Lung (tissue), 12 donors: ENCODE measurements around the gene OXER1. TPM values are rescaled to one million over a fixed set of nuclear protein-coding genes. Genes with fewer than 3 reads are reported as not detected.

Experiments
- ATAC-seq: fragments of 200-7000 bp; cut with Tn5 transposase; one replicate; pipeline ENCODE4 v1.9.1; 2020; ENCODE audit warnings: moderate number of reproducible peaks; ENCODE audit not compliant: insufficient read depth, low FRiP score
- DNase-seq, 3 donors: peaks; one replicate each; pipeline ENCODE4 v3.0.0-alpha.2; 2013 to 2017
- H3K27ac ChIP-seq, 2 donors: one replicate each; pipeline ENCODE4 v1.5.1; 2013; ENCODE audit warnings: mild to moderate bottlenecking in 2 of 2, moderate library complexity in 2 of 2, control low read depth in 1 of 2, inconsistent platforms in 1 of 2, low read depth in 1 of 2, low read length in 1 of 2
- H3K27me3 ChIP-seq, 3 donors: one replicate each; pipeline ENCODE4 v1.5.1; 2013; ENCODE audit warnings: low read length in 2 of 3; ENCODE audit not compliant: control insufficient read depth in 3 of 3, insufficient read depth in 3 of 3
- H3K36me3 ChIP-seq, 4 donors: one replicate each; pipeline ENCODE4 v1.5.1; 2013; ENCODE audit warnings: low read length in 4 of 4, mild to moderate bottlenecking in 1 of 4, moderate library complexity in 1 of 4; ENCODE audit not compliant: control insufficient read depth in 4 of 4, insufficient read depth in 4 of 4
- H3K4me1 ChIP-seq, 5 donors: one replicate each; pipeline ENCODE4 v1.5.1; 2013; ENCODE audit warnings: low read length in 5 of 5, mild to moderate bottlenecking in 2 of 5, moderate library complexity in 1 of 5; ENCODE audit not compliant: control insufficient read depth in 5 of 5, insufficient read depth in 5 of 5
- H3K4me3 ChIP-seq: one replicate; pipeline ENCODE4 v1.5.1; 2013; ENCODE audit warnings: mild to moderate bottlenecking, control low read depth, moderate library complexity
- H3K9ac ChIP-seq, 2 donors: one replicate each; pipeline ENCODE4 v1.5.1; 2013; ENCODE audit warnings: low read length in 2 of 2, control low read depth in 1 of 2; ENCODE audit not compliant: insufficient read depth in 1 of 2
- H3K9me3 ChIP-seq, 4 donors: one replicate each; pipeline ENCODE4 v1.5.1; 2013; ENCODE audit warnings: low read length in 3 of 4, mild to moderate bottlenecking in 1 of 4, moderate library complexity in 1 of 4; ENCODE audit not compliant: control insufficient read depth in 4 of 4, insufficient read depth in 3 of 4
- WGBS, 2 donors: extraction: QIAGEN DNeasy Blood & Tissue Kit; methylation state at CpG; one replicate each; pipeline ENCODE4 v1.1.7; 2013; 5-methylcytosine and 5-hydroxymethylcytosine counted together
- polyA plus RNA-seq, 2 donors: library from polyadenylated mRNA; stranded (reverse); fragments of 200-250 nt; gene quantifications; one replicate each; pipeline ENCODE4 v1.2.1, GENCODE V29; 2013
- total RNA-seq, 2 donors: library from RNA; depleted of rRNA in 1 of 2; stranded (reverse); fragments of >200 nt in 1 of 2; gene quantifications; one replicate each; pipeline ENCODE4 v1.2.1, GENCODE V29; 2014 to 2021
- TF ChIP-seq, protein P1 (sequence below): IDR thresholded peaks from 2 replicates; pipeline ENCODE4 v1.5.1; 2012; ENCODE audit warnings: mild to moderate bottlenecking; ENCODE audit errors: control extremely low read depth, extremely low read depth
- donor health status: control.
- donor health status: control.
- donor health status: Bipolar disorder and iron deficiency.
- donor health status: healthy.
- donor health status: DM: yes; HTN: yes; CAD: no.

OXER1 gene
- total and polyA plus RNA-seq, 4 donors = 0.59 to 2.1 (median 1.6) TPM

DNA sequence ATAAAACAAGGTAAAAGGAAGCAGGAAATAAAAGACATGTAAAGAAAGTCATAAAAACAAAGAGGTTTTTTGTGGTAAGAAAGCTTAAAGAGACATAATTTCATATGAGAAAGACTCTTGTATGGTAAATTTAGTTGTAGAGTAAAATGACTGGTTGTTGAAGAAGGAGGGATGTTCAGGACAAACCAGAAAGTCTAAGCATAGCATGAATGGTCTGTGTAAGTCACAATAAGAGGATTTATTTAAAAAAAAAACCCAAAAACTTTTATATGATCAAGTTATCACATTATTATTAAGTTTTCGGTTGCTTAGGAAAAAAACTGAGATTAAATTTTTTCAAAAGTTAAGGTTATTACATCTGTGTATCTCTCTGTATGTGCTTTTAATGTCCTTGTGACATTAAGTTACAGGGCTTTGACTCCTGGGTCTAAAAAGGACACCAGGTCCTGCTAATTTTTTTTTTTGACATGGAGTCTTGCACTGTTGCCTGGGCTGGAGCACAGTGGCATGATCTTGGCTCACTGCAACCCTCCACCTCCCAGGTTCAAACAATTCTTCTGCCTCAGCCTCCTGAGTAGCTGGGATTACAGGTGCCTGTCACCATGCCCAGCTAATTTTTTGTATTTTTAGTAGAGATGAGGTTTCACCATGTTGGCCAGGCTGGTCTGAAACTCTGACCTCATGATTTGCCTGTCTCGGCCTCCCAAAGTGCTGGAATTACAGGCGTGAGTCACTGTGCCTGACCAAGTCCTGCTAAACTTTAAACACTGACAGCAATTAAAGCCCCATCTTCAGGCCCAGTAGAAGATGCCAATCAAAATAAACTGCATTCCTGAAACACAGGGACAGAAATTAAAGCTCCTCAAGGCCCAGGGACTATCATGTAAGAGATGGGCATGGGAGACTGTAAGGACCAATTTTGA lies 14.2 kb upstream of the OXER1 start:
- no peak for DNase-seq
- H3K27me3 ChIP-seq = no peaks in the 10 kb centered on the region
- no peak overlapping the region for H3K4me3 ChIP-seq
- peaks cover 0 to 18% (median 7%) of the 10 kb centered on the region in 4 donors for H3K36me3 ChIP-seq
- TF ChIP-seq, protein P1, sequence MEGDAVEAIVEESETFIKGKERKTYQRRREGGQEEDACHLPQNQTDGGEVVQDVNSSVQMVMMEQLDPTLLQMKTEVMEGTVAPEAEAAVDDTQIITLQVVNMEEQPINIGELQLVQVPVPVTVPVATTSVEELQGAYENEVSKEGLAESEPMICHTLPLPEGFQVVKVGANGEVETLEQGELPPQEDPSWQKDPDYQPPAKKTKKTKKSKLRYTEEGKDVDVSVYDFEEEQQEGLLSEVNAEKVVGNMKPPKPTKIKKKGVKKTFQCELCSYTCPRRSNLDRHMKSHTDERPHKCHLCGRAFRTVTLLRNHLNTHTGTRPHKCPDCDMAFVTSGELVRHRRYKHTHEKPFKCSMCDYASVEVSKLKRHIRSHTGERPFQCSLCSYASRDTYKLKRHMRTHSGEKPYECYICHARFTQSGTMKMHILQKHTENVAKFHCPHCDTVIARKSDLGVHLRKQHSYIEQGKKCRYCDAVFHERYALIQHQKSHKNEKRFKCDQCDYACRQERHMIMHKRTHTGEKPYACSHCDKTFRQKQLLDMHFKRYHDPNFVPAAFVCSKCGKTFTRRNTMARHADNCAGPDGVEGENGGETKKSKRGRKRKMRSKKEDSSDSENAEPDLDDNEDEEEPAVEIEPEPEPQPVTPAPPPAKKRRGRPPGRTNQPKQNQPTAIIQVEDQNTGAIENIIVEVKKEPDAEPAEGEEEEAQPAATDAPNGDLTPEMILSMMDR = no peak
- peaks cover 0 to 2% (median under 1%) of the 10 kb centered on the region in 4 donors for H3K9me3 ChIP-seq
- no peak for ATAC-seq
- WGBS, 2 donors = 93 to 96% methylated on average over 3 of the region's 3 CpGs
- H3K4me1 ChIP-seq = no peaks in the 10 kb centered on the region
- H3K9ac ChIP-seq = no peak overlapping the region
- no peak overlapping the region for H3K27ac ChIP-seq

DNA sequence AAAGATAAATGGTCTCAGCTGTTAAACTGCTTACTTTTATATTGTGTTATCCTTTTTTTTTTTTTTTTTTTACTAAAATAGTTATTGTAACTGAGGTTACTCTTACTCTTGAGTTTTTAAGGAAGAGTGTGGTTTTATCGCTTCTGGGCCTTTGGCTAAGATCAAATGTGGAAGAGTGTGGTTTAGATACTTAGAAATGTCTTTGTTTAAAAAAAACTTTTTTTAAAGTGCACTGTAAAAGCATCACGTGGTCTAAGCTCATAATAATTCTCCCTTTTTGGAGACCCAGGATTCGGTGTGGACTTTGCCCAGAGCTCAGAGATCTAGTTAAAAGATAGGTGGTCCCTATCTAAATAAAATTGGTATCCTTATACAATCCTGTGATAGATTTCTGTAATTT lies 11.9 kb upstream of the OXER1 start:
- Histone ChIP-seq H3K9ac (no peak overlapping the region), H3K36me3 (peaks cover 0 to 9% (median 3%) of the 10 kb centered on the region in 4 donors), H3K4me3 (no peak overlapping the region), H3K27ac (no peak overlapping the region), H3K4me1 (no peaks in the 10 kb centered on the region), H3K27me3 (no peaks in the 10 kb centered on the region), H3K9me3 (no peaks in the 10 kb centered on the region)
- WGBS, 2 donors = 47 to 65% methylated on average over 3 of the region's 3 CpGs
- TF ChIP-seq, protein P1 = no peak
- ATAC-seq (no peak), DNase-seq (no peak)

GRCh38 chr2:42775186-42775585 lies 11.3 kb upstream of the OXER1 start:
- Histone ChIP-seq H3K4me1 (no peaks in the 10 kb centered on the region), H3K9ac (no peak overlapping the region), H3K27me3 (no peaks in the 10 kb centered on the region), H3K36me3 (peaks cover 0 to 9% (median 3%) of the 10 kb centered on the region in 4 donors), H3K4me3 (no peak overlapping the region), H3K9me3 (no peaks in the 10 kb centered on the region), H3K27ac (no peak overlapping the region)
- ATAC-seq = no peak
- TF ChIP-seq, protein P1 = no peak
- no peak for DNase-seq
- 76 to 78% methylated on average over 2 of the region's 2 CpGs for WGBS, 2 donors
